BE2C (cell line): ENCODE data around the gene CPXM2.

ENCODE experiments used
- DNase-seq: peaks from one replicate; pipeline ENCODE4 v3.0.0-alpha.2; 2020
- H3K27me3 ChIP-seq: fragments of 250-450 bp; sonication (Bioruptor Pico); 2 replicates; pipeline ENCODE4 v1.5.1; 2020; ENCODE audit warnings: mild to moderate bottlenecking
- H3K36me3 ChIP-seq: fragments of 250-450 bp; sonication (Bioruptor Pico); 2 replicates; pipeline ENCODE4 v1.5.1; 2020; ENCODE audit warnings: mild to moderate bottlenecking
- H3K4me1 ChIP-seq: fragments of 250-450 bp; sonication (Bioruptor Pico); 2 replicates; pipeline ENCODE4 v1.5.1; 2020
- H3K4me3 ChIP-seq: 2 replicates; pipeline ENCODE4 v1.5.1; 2011; ENCODE audit warnings: low read depth, low read length
- H3K9me3 ChIP-seq: fragments of 250-450 bp; sonication (Bioruptor Pico); 2 replicates; pipeline ENCODE4 v1.5.1; 2020
- CTCF ChIP-seq: IDR thresholded peaks from 2 replicates; pipeline ENCODE4 v1.5.1; 2012; ENCODE audit warnings: mild to moderate bottlenecking, low read depth, low read length

Gene CPXM2

GRCh38 chr10:123863721-123864482 is 27.7 kb downstream of the CPXM2 start:
- no peak for TF ChIP-seq CTCF
- Histone ChIP-seq H3K36me3 (no peaks in the 10 kb centered on the region), H3K4me1 (no peaks in the 10 kb centered on the region), H3K9me3 (no peaks in the 10 kb centered on the region), H3K27me3 (no peaks in the 10 kb centered on the region), H3K4me3 (no peak overlapping the region)
- DNase-seq, result no peak

GRCh38 chr10:123863183-123863575 is 28.4 kb downstream of the CPXM2 start:
- no peak for DNase-seq
- Histone ChIP-seq H3K36me3 (no peaks in the 10 kb centered on the region), H3K9me3 (no peaks in the 10 kb centered on the region), H3K4me1 (no peaks in the 10 kb centered on the region), H3K27me3 (no peaks in the 10 kb centered on the region), H3K4me3 (no peak overlapping the region)
- no peak for TF ChIP-seq CTCF

- Histone ChIP-seq H3K27me3 (no peaks in the 10 kb centered on the region), H3K4me1 (no peaks in the 10 kb centered on the region), H3K36me3 (no peaks in the 10 kb centered on the region), H3K9me3 (no peaks in the 10 kb centered on the region), H3K4me3 (no peak overlapping the region)
- no peak for TF ChIP-seq CTCF
- no peak for DNase-seq
These were observed 29.0 kb downstream of the CPXM2 start for GRCh38 chr10:123862421-123863182.

GRCh38 chr10:123860856-123861255 is 30.8 kb downstream of the CPXM2 start:
- H3K9me3 ChIP-seq, result no peaks in the 10 kb centered on the region
- H3K4me3 ChIP-seq, result no peak overlapping the region
- TF ChIP-seq CTCF, result no peak
- no peaks in the 10 kb centered on the region for H3K4me1 ChIP-seq
- DNase-seq, result no peak
- H3K27me3 ChIP-seq, result no peaks in the 10 kb centered on the region
- H3K36me3 ChIP-seq, result no peaks in the 10 kb centered on the region

- Histone ChIP-seq H3K36me3 (no peaks in the 10 kb centered on the region), H3K27me3 (no peaks in the 10 kb centered on the region), H3K4me1 (no peaks in the 10 kb centered on the region), H3K4me3 (no peak overlapping the region), H3K9me3 (no peaks in the 10 kb centered on the region)
- TF ChIP-seq CTCF, result no peak
- no peak for DNase-seq
These were observed 31.4 kb downstream of the CPXM2 start for GRCh38 chr10:123860209-123860608.

- no peak for DNase-seq
- Histone ChIP-seq H3K4me3 (no peak overlapping the region), H3K9me3 (no peaks in the 10 kb centered on the region), H3K4me1 (no peaks in the 10 kb centered on the region), H3K27me3 (no peaks in the 10 kb centered on the region), H3K36me3 (no peaks in the 10 kb centered on the region)
- TF ChIP-seq CTCF, result no peak
These were observed 32.0 kb downstream of the CPXM2 start for GRCh38 chr10:123859653-123860050.
